ENCODE results near the gene ANKRD13C.
A peak's percentile ranks its signal among the peaks of the same experiment; 100 is the strongest.

ANKRD13C gene

DNA sequence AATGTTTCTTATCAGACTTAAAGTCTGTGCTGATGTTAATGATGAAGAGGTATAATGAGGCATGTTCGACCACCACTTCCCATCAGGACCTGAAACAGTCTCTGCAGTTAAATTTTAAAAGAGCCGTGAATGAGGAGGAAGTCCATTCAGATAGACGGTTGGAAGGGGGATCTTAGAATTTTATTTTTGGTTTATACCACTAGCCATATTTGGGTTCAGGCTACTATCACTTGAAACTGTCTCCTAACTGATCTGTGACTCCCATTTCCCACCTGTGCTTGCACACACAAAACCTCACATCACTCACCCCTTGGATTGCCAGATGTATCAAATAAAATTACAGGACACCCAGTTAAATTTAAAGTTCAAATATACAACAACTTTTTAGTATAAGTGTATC, 9.9 kb upstream of the ANKRD13C start:
- TF ChIP-seq, protein P1, sequence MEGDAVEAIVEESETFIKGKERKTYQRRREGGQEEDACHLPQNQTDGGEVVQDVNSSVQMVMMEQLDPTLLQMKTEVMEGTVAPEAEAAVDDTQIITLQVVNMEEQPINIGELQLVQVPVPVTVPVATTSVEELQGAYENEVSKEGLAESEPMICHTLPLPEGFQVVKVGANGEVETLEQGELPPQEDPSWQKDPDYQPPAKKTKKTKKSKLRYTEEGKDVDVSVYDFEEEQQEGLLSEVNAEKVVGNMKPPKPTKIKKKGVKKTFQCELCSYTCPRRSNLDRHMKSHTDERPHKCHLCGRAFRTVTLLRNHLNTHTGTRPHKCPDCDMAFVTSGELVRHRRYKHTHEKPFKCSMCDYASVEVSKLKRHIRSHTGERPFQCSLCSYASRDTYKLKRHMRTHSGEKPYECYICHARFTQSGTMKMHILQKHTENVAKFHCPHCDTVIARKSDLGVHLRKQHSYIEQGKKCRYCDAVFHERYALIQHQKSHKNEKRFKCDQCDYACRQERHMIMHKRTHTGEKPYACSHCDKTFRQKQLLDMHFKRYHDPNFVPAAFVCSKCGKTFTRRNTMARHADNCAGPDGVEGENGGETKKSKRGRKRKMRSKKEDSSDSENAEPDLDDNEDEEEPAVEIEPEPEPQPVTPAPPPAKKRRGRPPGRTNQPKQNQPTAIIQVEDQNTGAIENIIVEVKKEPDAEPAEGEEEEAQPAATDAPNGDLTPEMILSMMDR (IDR thresholded peaks at IDR 0.05) = no peak
- Mint-ChIP-seq H3K4me1 (peaks cover 9% of the 10 kb centered on the region), H3K36me3 (ENCODE audit: low read depth) (peaks cover 4% of the 10 kb centered on the region), H3K27me3 (ENCODE audit: low read depth, poor library complexity) (no peaks in the 10 kb centered on the region), H3K4me3 (no peak overlapping the region), H3K27ac (no peak overlapping the region), H3K9me3 (no peaks in the 10 kb centered on the region)
- no peak for DNase-seq

- H3K4me1 Mint-ChIP-seq = peaks cover 9% of the 10 kb centered on the region
- DNase-seq = no peak
- TF ChIP-seq, protein P1 (IDR thresholded peaks at IDR 0.05) = no peak
Measured at GRCh38 chr1:70361727-70362398, 7.3 kb upstream of the ANKRD13C start.

DNA sequence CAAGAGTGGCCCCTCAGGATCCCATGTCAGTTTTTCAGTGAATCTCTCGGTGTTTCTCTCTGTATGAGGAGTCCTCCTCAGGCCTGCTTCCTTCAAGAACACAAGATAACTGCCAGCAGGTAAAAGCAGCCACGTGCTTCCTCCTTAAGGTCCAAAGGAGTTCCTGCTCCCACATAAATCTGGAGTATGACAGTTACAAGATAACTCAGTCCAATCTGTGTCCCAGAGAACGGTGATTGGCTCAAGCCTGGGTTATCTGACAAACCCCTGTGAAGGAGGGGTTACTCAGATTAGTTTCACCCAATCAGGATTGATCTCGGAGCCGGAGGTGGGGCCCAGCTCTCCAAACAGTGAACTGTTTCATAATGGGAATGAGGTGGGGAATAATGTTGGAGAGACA, 5.8 kb upstream of the ANKRD13C start:
- no peak for DNase-seq
- TF ChIP-seq, protein P1 (IDR thresholded peaks at IDR 0.05) = no peak
- Mint-ChIP-seq H3K36me3 (ENCODE audit: low read depth) (no peaks in the 10 kb centered on the region), H3K4me3 (no peak overlapping the region), H3K9me3 (no peaks in the 10 kb centered on the region), H3K27me3 (ENCODE audit: low read depth, poor library complexity) (no peaks in the 10 kb centered on the region), H3K4me1 (peaks cover 16% of the 10 kb centered on the region), H3K27ac (no peak overlapping the region)

More at GRCh38 chr1:70361727-70362398, 7.3 kb upstream of the ANKRD13C start:
- H3K27me3 Mint-ChIP-seq (ENCODE audit: low read depth, poor library complexity) = no peaks in the 10 kb centered on the region
- no peak overlapping the region for H3K4me3 Mint-ChIP-seq
- peak overlapping the region; percentile 6 for H3K27ac Mint-ChIP-seq
- peaks cover 2% of the 10 kb centered on the region for H3K36me3 Mint-ChIP-seq (ENCODE audit: low read depth)
- no peaks in the 10 kb centered on the region for H3K9me3 Mint-ChIP-seq

DNA sequence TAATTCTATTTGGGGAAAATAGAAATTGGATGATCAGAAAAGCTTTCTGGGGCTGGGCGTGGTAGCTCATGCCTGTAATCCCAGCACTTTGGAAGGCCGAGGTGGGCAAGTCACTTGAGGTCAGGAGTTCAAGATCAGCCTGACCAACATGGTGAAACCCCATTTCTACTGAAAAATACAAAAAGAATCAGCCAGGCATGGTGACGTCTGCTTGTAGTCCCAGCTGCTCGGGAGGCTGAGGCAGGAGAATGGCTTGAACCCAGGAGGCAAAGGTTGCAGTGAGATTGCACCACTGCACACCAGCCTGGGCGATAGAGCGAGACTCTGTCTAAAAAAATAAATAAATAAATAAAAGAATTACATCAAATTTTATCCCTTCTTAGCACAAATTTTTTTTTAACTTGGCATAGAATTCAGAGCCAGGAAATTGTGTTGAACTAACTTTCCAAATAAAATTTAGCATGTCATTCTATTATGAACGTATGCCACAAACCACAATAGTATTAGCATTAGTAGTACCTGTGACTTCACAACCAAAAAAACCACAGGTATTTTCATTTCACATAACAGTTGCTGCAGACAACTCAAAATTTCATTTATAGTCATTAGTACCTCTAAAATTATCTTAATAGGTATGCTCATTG, 4.5 kb upstream of the ANKRD13C start:
- no peak for DNase-seq
- H3K36me3 Mint-ChIP-seq (ENCODE audit: low read depth) = no peaks in the 10 kb centered on the region
- H3K27ac Mint-ChIP-seq = no peak overlapping the region
- no peaks in the 10 kb centered on the region for H3K9me3 Mint-ChIP-seq
- TF ChIP-seq, protein P1 (IDR thresholded peaks at IDR 0.05) = no peak
- peaks cover 22% of the 10 kb centered on the region for H3K4me1 Mint-ChIP-seq
- H3K27me3 Mint-ChIP-seq (ENCODE audit: low read depth, poor library complexity) = no peaks in the 10 kb centered on the region
- no peak overlapping the region for H3K4me3 Mint-ChIP-seq

DNA sequence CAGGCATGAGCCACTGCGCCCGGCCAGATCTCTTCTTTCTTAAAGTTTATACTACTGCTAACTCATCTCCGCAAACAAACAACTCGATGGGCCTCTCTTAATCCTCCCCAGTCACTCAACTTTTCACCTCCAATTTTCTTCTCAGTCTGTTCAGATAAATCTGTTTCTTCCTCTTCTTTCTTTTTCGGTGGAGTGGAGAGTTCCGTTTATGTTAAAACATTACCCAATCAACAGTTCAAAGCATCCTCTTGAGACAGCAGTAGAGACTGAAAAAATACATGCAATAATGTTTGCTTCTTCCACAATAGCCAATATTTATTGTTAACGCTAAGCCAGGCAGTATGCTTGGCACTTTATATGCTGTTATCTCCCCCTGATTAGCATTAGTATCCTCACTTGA, 1.4 kb upstream of the ANKRD13C start:
- Mint-ChIP-seq H3K4me3 (peak overlapping the region; percentile 97), H3K9me3 (no peaks in the 10 kb centered on the region), H3K36me3 (ENCODE audit: low read depth) (peaks cover 5% of the 10 kb centered on the region), H3K27ac (peak overlapping the region; percentile 70), H3K27me3 (ENCODE audit: low read depth, poor library complexity) (no peaks in the 10 kb centered on the region), H3K4me1 (peaks cover 26% of the 10 kb centered on the region)
- TF ChIP-seq, protein P1 (IDR thresholded peaks at IDR 0.05) = no peak
- DNase-seq = no peak

- Mint-ChIP-seq H3K4me1 (peaks cover 29% of the 10 kb centered on the region), H3K4me3 (peak overlapping the region; percentile 97), H3K36me3 (ENCODE audit: low read depth) (peaks cover 9% of the 10 kb centered on the region), H3K27ac (peak overlapping the region; percentile 100), H3K27me3 (ENCODE audit: low read depth, poor library complexity) (no peaks in the 10 kb centered on the region), H3K9me3 (no peaks in the 10 kb centered on the region)
- no peak for DNase-seq
- TF ChIP-seq, protein P1 (IDR thresholded peaks at IDR 0.05) = no peak
Measured at GRCh38 chr1:70355111-70355407, 537 bp upstream of the ANKRD13C start.
